HepG2 (cell line): Measurements from ENCODE around the gene POFUT2. TPM values are rescaled to one million over a fixed set of nuclear protein-coding genes. Genes with fewer than 3 reads are reported as not detected.

Experiments
- EED ChIP-seq: sonication (generic); formaldehyde crosslinking; IDR thresholded peaks from 2 replicates; pipeline ENCODE4 v1.5.0; 2020; ENCODE audit warnings: mild to moderate bottlenecking, missing genetic modification reagents
- GFI1 ChIP-seq: sonication (generic); formaldehyde crosslinking; IDR thresholded peaks from 2 replicates; pipeline ENCODE4 v1.5.0; 2020; ENCODE audit warnings: missing genetic modification reagents, mild to moderate bottlenecking, borderline replicate concordance
- HHEX ChIP-seq: IDR thresholded peaks from 2 replicates; pipeline ENCODE4 v1.6.1; 2016; ENCODE audit warnings: control low read depth
- IKZF5 ChIP-seq: IDR thresholded peaks from 2 replicates; pipeline ENCODE4 v1.6.1; 2018; ENCODE audit warnings: missing genetic modification reagents, mild to moderate bottlenecking, missing compliant biosample characterization
- MEIS1 ChIP-seq: sonication (generic); formaldehyde crosslinking; IDR thresholded peaks from 2 replicates; pipeline ENCODE4 v1.9.0; 2021; ENCODE audit warnings: mild to moderate bottlenecking, missing genetic modification reagents, moderate library complexity, borderline replicate concordance
- POGZ ChIP-seq: sonication (generic); formaldehyde crosslinking; IDR thresholded peaks from 2 replicates; pipeline ENCODE4 v1.4.0; 2020; ENCODE audit warnings: mild to moderate bottlenecking, missing genetic modification reagents
- PRDM10 ChIP-seq: sonication (generic); formaldehyde crosslinking; IDR thresholded peaks from 2 replicates; pipeline ENCODE4 v1.4.0; 2020; ENCODE audit warnings: low read depth, missing genetic modification reagents
- RARG ChIP-seq: sonication (generic); formaldehyde crosslinking; IDR thresholded peaks from 2 replicates; pipeline ENCODE4 v1.4.0; 2020; ENCODE audit warnings: low read depth, mild to moderate bottlenecking, missing genetic modification reagents
- SALL1 ChIP-seq: sonication (generic); formaldehyde crosslinking; IDR thresholded peaks from 2 replicates; pipeline ENCODE4 v1.8.0; 2022; ENCODE audit warnings: mild to moderate bottlenecking, missing genetic modification reagents
- SKI ChIP-seq: fragments of 450-650 bp; IDR thresholded peaks from one replicate; pipeline ENCODE4 v1.6.1; 2018; ENCODE audit warnings: mild to moderate bottlenecking; ENCODE audit not compliant: partially characterized antibody
- TFDP1 ChIP-seq: IDR thresholded peaks from 2 replicates; pipeline ENCODE4 v1.6.1; 2016; ENCODE audit warnings: missing compliant biosample characterization, missing genetic modification reagents, borderline replicate concordance
- ZFX ChIP-seq: sonication (generic); formaldehyde crosslinking; IDR thresholded peaks from 2 replicates; pipeline ENCODE4 v1.4.0; 2020; ENCODE audit warnings: mild to moderate bottlenecking, low read depth, missing genetic modification reagents, moderate library complexity
- ZNF101 ChIP-seq: sonication (generic); formaldehyde crosslinking; IDR thresholded peaks from 2 replicates; pipeline ENCODE4 v1.4.0; 2020; ENCODE audit warnings: mild to moderate bottlenecking, low read depth, missing genetic modification reagents, borderline replicate concordance
- ZNF337 ChIP-seq: sonication (generic); formaldehyde crosslinking; IDR thresholded peaks from 2 replicates; pipeline ENCODE4 v1.5.1; 2020; ENCODE audit warnings: missing genetic modification reagents, low read depth, mild to moderate bottlenecking, borderline replicate concordance
- ZNF501 ChIP-seq: sonication (generic); formaldehyde crosslinking; IDR thresholded peaks from 2 replicates; pipeline ENCODE4 v1.5.1; 2020; ENCODE audit warnings: mild to moderate bottlenecking, moderate library complexity, missing genetic modification reagents
- ZNF557 ChIP-seq: sonication (generic); formaldehyde crosslinking; IDR thresholded peaks from 2 replicates; pipeline ENCODE4 v1.4.0; 2020; ENCODE audit warnings: missing genetic modification reagents
- ZNF780A ChIP-seq: sonication (generic); formaldehyde crosslinking; IDR thresholded peaks from 2 replicates; pipeline ENCODE4 v1.8.0; 2022; ENCODE audit warnings: mild to moderate bottlenecking, missing genetic modification reagents, moderate library complexity
- ZNF850 ChIP-seq: sonication (generic); formaldehyde crosslinking; conservative IDR thresholded peaks from 2 replicates; pipeline ENCODE4 v1.9.0; 2021; ENCODE audit warnings: mild to moderate bottlenecking, missing genetic modification reagents
- polyA plus RNA-seq, 8 experiments: library from polyadenylated mRNA; depleted of rRNA in 3 of 8; stranded (reverse) in 7 of 8; unstranded in 1 of 8; fragments of >200 nt; fragmentation: Illumina TruSeq in 4 of 8; extraction: Trizol in 4 of 8; gene quantifications; 2 replicates each; pipeline versions ENCODE4 v1.2.1 to v1.2.3, GENCODE V29; 2011 to 2016; ENCODE audit warnings: low read depth in 4 of 8, missing spikeins in 1 of 8, mixed read lengths in 1 of 8; ENCODE audit not compliant: insufficient read depth in 1 of 8
- total RNA-seq, 5 experiments: library from RNA; depleted of rRNA; stranded (reverse); fragments of >200 nt; fragmentation: Illumina TruSeq; extraction: Trizol; gene quantifications; 2 replicates each; pipeline ENCODE4 v1.2.3, GENCODE V29; 2016; ENCODE audit warnings: low read depth in 1 of 5
- TF ChIP-seq, protein P1 (sequence below): sonication (generic); formaldehyde crosslinking; IDR thresholded peaks from 2 replicates; pipeline ENCODE4 v1.5.1; 2020; ENCODE audit warnings: mild to moderate bottlenecking, missing genetic modification reagents, borderline replicate concordance
- TF ChIP-seq, protein P2 (sequence below): sonication (generic); formaldehyde crosslinking; IDR thresholded peaks from 2 replicates; pipeline ENCODE4 v1.5.1; 2020; ENCODE audit warnings: mild to moderate bottlenecking, missing genetic modification reagents, moderate library complexity

The POFUT2 gene
- total and polyA plus RNA-seq, 2 of the 13 experiments (the other 11 are each of a cell fraction or from before 2014, with no cell fraction given): 22.8 to 24.0 TPM

DNA sequence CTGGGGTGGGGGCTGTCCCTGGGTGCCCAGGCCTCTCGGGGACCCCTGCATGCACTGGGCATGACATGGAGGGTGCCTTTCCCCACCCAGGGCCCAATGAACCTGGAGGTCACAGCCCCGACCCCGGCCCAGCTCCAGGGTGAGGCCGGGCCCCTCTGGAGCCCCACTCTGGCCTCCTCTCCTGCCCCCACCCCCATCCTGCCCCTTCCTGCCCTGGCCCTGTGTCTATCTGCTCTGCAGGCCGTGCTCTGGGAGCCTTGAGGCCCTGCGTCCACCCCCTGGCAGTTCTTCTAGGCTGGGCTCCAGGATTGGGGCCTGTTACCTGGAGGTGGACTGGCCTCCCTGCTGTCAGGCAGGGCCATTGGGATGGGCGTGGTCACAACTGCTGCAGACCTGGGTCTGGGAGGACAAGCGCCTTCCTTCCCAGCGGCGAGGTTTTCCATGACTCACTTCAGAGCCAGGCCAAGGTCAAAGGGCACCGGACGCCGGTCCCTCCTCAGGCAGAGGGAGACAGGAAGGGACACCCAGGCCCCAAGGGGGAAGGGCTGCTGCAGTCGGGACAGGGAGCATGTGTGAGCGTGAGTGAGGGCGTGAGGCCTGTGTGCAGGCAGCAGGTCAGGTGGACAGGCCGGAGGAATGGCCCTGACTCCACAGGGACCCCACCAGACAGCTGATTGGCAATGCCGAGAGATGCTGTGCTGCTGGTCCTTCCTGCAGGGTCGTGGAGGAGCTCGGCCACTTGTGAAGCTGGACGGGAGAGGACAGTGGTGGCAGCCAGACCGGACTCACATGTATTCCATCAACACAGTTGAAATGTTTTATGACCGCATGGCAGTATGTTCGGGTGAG, 31.1 kb upstream of the POFUT2 start (continued):
- TF ChIP-seq PRDM10 (no peak), ZNF557 (peak; percentile 77; the same call in 1 of the 2 replicates), POGZ (CRISPR knock-in tag) (peak; percentile 62; the same call in 1 of the 2 replicates), ZNF780A (no peak), SKI (peak; percentile 69), RARG (CRISPR knock-in tag) (no peak), HHEX (CRISPR knock-in tag) (no peak), ZFX (CRISPR knock-in tag) (peak; percentile 96), IKZF5 (CRISPR knock-in tag) (no peak; the same call in 1 of the 2 replicates), MEIS1 (CRISPR knock-in tag) (no peak), ZNF101 (no peak), ZNF501 (no peak), TFDP1 (CRISPR knock-in tag) (peak; percentile 77; the same call in 1 of the 2 replicates), SALL1 (peak; percentile 91), EED (CRISPR knock-in tag) (no peak), ZNF850 (CRISPR knock-in tag) (no peak), GFI1 (no peak), ZNF337 (no peak)
- TF ChIP-seq, protein P1, sequence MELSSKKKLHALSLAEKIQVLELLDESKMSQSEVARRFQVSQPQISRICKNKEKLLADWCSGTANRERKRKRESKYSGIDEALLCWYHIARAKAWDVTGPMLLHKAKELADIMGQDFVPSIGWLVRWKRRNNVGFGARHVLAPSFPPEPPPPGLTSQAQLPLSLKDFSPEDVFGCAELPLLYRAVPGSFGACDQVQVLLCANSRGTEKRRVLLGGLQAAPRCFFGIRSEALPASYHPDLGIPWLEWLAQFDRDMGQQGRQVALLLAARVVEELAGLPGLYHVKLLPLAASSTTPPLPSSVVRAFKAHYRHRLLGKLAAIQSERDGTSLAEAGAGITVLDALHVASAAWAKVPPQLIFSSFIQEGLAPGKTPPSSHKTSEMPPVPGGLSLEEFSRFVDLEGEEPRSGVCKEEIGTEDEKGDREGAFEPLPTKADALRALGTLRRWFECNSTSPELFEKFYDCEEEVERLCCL (CRISPR knock-in tag): no peak
- TF ChIP-seq, protein P2, sequence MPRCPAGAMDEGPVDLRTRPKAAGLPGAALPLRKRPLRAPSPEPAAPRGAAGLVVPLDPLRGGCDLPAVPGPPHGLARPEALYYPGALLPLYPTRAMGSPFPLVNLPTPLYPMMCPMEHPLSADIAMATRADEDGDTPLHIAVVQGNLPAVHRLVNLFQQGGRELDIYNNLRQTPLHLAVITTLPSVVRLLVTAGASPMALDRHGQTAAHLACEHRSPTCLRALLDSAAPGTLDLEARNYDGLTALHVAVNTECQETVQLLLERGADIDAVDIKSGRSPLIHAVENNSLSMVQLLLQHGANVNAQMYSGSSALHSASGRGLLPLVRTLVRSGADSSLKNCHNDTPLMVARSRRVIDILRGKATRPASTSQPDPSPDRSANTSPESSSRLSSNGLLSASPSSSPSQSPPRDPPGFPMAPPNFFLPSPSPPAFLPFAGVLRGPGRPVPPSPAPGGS (CRISPR knock-in tag): peak; percentile 71; the same call in 1 of the 2 replicates
